D341Med (cell line): ENCODE results near the gene OR11H7.
"Not testable (repeated sequence)": the region's sequence is repeated elsewhere in the genome, so short reads cannot be mapped to it uniquely, and the experiment has no call there.

Experiments used
- DNase-seq: peaks from one replicate; pipeline ENCODE4 v3.0.0; 2012; ENCODE audit warnings: low spot score

The OR11H7 gene

GRCh38 chr14:20228681-20229080 is at the start of gene OR11H7:
TSS of gene OR11H7 (plus strand) at chr14:20228981.
- DNase-seq = no peak

GRCh38 chr14:20179218-20179617 is 49.6 kb upstream of the OR11H7 start:
- no peak for DNase-seq

GRCh38 chr14:20179880-20180279 is 48.9 kb upstream of the OR11H7 start:
- DNase-seq = no peak

GRCh38 chr14:20180486-20180885 is 48.3 kb upstream of the OR11H7 start:
- DNase-seq = no peak

GRCh38 chr14:20184181-20184580 is 44.6 kb upstream of the OR11H7 start:
- no peak for DNase-seq

- no peak for DNase-seq
Observed at GRCh38 chr14:20190596-20190995, 38.2 kb upstream of the OR11H7 start, which contains the start of gene OR11G2. TSS of gene OR11G2 (plus strand) at chr14:20190896. CDS start at chr14:20197438, 6,542 bp downstream.

GRCh38 chr14:20191396-20191795 is 37.4 kb upstream of the OR11H7 start:
- no peak for DNase-seq

GRCh38 chr14:20194101-20194500 is 34.7 kb upstream of the OR11H7 start:
- DNase-seq = no peak

- not testable (repeated sequence) for DNase-seq
Observed at GRCh38 chr14:20195170-20195569, 33.6 kb upstream of the OR11H7 start.

- no peak for DNase-seq
Observed at GRCh38 chr14:20195911-20196310, 32.9 kb upstream of the OR11H7 start.

- no peak for DNase-seq
Observed at GRCh38 chr14:20197459-20197858, 31.3 kb upstream of the OR11H7 start.

- no peak for DNase-seq
Observed at GRCh38 chr14:20198991-20199390, 29.8 kb upstream of the OR11H7 start.

- DNase-seq = no peak
Observed at GRCh38 chr14:20204721-20205120, 24.1 kb upstream of the OR11H7 start.

GRCh38 chr14:20209595-20209994 is 19.2 kb upstream of the OR11H7 start:
- DNase-seq = no peak

- DNase-seq = not testable (repeated sequence)
Observed at GRCh38 chr14:20212406-20212805, 16.4 kb upstream of the OR11H7 start.

- no peak for DNase-seq
Observed at GRCh38 chr14:20215196-20215595, 13.6 kb upstream of the OR11H7 start.

GRCh38 chr14:20219033-20219432 is 9.7 kb upstream of the OR11H7 start:
- DNase-seq = no peak

GRCh38 chr14:20223410-20223809 is 5.4 kb upstream of the OR11H7 start, which contains the start of gene OR11H6:
TSS of gene OR11H6 (plus strand) at chr14:20223710. CDS start at chr14:20223710, 0 bp downstream.
- no peak for DNase-seq

GRCh38 chr14:20235415-20235814 is 6.6 kb downstream of the OR11H7 start:
- not testable (repeated sequence) for DNase-seq

- DNase-seq = no peak
Observed at GRCh38 chr14:20247646-20248246, 19.0 kb downstream of the OR11H7 start.

- no peak for DNase-seq
Observed at GRCh38 chr14:20262642-20263128, 33.9 kb downstream of the OR11H7 start.

- not testable (repeated sequence) for DNase-seq
Observed at GRCh38 chr14:20264361-20264760, 35.6 kb downstream of the OR11H7 start.

- no peak for DNase-seq
Observed at GRCh38 chr14:20274062-20274461, 45.3 kb downstream of the OR11H7 start.

- DNase-seq = no peak
Observed at GRCh38 chr14:20277409-20277808, 48.6 kb downstream of the OR11H7 start.
